GM18517 (cell line): ENCODE data around the gene DAB1.

Experiments
- ATAC-seq: cut with Tn5 transposase; IDR thresholded peaks from one replicate; pipeline ENCODE4 v1.9.1; 2021; ENCODE audit warnings: mild to moderate bottlenecking, moderate library complexity; ENCODE audit not compliant: unreplicated experiment

DAB1 gene

DNA sequence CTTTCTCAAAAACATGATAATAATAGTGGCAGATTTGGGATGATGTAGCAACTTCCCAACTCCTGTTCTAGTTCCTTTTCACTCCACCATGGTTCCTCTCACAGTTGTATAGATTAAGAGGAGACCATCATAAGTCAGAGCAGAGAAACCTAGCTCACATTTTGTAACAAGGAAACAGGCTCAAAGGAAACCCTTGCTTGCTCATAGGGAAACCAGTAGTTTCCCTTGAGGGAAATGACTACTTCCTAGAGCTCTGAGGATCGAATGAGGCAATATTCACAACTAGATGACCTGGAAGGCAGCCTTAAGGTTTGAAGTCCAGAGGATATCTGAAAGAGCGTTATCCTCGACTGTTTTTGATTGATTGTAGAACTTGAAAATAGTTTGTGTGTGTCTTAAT, 382.0 kb downstream of the DAB1 start:
- ATAC-seq, result no peak

DNA sequence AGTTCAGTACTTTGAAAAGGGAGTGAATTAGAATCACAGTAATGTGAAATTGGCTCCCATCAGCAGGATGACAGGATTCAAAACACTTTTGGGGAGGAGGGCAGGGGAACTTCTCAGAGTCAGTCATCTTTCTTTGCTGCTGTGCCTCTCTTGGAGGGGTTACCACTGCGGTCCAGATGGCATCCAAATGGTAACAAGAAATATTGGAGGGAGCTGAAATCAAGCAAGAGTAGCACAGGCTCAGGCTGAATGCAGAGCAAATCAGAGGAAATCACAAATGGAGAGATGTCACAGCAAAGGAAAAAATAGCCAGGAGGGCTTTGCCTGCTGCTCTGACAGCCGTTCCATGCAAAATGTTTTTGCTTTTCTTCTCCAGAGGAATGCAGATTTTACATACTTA, 383.0 kb downstream of the DAB1 start:
- no peak for ATAC-seq

DNA sequence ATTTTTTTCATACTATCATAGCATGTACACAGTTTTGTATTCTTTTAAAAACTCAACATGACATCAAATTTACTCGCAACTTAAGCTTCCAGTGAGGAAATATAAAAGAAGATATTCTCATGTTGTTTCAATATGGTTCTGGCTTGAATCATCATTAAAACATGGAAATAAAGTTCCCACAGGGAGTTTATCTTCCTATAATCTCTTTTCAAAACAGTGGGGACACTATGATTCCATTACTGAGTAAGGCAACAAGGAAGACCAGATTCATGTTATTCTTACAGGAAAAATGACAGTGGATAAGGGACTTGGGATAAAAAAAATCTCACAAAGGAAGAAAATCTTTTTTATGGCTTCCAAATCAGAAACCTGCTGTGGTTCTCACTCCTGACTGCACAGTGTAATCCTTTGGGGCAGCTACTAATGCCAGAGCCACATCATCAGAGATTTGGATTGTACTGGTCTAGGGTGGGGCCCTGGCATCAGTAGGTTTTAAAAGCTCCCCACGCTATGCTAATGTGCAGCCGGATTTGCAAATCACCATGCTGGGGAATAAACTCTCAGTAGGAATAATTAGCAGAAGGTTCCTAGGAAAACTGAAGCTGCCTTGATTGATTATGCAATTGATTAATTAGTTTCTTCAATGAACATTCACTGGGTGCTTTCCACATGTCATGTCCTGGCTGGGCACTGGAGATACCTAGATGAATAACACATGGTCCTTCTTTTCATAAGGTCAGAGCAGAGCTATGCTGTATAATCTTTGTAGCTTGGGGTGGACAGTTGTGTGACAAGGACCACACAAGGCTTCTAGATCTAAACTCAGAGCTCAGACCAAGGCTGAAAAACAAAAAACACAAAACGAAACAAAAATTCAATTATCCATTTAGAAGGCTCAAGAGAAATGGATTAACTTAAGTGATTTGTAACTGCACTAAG, 386.9 kb downstream of the DAB1 start:
- no peak for ATAC-seq

GRCh38 chr1:57034713-57035112, 389.1 kb downstream of the DAB1 start:
- ATAC-seq, result no peak

GRCh38 chr1:57033222-57034001, 390.4 kb downstream of the DAB1 start:
- no peak for ATAC-seq

- no peak for ATAC-seq
These were observed 397.1 kb downstream of the DAB1 start for GRCh38 chr1:57026624-57027354.

DNA sequence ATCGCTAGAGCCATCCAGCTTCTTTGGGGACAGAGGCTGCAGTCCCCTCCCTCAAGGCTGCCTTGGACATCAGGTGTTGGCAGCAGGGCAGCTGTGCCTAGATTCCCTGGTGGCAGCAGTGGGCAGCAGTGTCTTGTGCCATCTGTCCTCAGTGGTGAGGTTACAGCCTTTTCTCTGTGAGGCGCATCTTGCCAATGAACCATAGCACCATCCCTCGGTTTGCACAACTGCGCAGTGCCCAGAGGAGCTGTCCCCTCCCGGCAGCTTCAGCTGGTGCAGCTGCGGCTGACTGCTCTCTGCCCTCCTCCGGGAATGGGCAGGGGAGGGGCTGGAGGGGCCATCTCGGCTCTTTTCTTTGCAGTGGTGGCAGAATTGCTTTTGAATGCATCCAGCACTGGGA, 399.0 kb downstream of the DAB1 start:
- ATAC-seq, result no peak

- no peak for ATAC-seq
These were observed 399.4 kb downstream of the DAB1 start for GRCh38 chr1:57024428-57024827.

DNA sequence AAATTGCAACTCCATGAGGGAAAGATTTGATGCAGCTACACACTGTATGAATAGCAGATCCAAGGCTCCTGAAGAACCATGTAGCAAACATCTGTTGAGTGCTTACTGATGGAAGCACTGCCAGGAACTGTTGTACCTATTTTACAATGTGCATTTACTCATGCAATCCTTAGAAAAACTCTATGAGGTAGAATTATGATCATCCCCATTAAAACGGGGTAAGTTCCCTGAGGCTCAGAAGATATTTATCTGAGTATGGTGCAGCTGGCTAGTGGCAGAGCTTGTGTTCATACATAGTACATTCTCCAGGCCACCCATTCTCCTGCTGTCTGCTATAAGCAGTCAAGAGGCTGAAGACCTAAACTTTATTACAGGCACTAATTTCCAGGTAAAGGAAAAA, 403.6 kb downstream of the DAB1 start:
- no peak for ATAC-seq

DNA sequence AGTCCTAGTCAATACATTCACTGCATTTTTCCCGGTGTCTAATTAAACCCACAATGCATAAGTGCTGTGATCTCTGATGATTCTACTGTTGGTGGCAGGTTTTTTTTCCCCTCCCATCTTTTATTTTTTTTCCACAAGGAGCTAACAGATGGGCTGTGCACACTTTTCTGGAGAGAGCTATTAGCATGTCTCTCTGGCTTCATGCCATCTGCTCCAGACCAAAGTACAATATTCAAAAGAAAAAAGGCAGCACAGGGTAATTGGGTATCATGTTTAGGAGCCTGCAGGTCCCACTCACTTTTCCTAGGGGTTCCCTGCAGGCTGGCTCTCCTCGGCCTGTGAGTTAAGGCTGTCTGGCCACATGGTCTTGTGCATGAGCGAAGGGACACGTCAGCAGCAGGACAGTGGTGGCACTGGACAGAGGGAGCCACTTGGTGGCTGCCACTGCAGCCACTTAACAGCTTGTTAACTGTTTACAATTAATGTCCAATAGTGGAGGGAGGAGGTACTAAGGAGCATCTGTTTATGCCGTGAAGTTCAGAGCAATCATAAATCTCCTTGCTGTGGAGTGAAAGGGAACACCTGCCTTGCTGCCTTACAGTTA, 404.5 kb downstream of the DAB1 start:
- ATAC-seq, result no peak

- ATAC-seq, result no peak
These were observed 405.7 kb downstream of the DAB1 start for GRCh38 chr1:57018119-57018518.

DNA sequence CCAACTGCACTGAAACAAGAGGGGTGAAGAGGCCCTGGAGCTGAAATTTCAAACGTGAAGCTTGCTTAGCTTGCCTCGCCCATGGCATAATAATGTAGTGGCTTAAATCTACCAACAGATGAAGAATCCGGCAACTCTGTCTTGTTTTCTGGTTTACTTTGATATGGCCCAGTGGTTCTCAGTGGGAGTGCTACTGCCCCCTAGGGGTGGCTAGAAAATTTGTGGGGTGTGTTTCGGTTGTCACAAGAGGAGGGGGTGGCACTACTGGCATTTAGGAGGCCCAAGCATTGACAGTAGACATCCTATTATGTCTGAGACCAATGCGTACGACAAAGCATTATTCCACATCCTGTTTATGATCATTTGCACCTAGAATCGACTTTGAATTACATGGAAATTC, 406.1 kb downstream of the DAB1 start:
- ATAC-seq, result no peak

DNA sequence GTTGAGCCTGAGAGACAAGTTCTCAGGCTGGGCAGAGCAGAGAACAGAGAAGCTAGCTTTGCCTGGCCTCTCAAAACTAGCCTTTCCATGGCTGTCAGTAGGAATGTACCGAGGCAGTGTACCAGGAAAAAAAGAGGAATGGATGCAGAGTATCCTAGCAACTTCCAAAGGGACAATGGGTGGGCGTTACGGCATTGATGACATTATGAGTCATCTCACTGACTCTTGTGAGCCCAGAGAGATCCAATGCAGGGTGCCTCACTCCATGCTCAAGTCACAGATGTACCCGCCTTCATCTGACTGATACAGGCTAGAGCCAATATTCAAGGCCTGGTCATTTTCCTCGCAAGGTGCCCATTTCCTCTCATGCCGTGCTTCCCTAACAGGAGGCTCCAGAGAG, 406.7 kb downstream of the DAB1 start:
- no peak for ATAC-seq

DNA sequence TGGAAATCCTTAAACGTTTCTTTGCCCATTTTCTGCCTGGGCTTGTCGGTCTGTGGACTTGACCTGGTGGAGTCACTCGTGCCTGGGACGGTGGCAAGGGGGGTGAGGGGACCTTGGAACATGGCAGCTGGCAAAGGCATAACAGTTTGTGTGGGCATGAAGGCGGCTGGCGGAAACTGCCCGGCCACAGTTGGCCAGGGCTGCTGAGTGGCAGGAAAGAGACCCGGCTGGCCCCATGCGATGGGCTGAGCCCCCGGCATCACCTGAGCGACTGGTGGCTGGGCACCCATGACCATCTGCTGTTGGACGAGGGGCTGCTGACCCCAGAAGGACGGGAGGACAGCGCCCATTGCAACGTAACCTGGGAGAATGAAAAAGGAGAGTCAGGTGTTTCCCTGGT, 408.8 kb downstream of the DAB1 start:
- ATAC-seq, result no peak

DNA sequence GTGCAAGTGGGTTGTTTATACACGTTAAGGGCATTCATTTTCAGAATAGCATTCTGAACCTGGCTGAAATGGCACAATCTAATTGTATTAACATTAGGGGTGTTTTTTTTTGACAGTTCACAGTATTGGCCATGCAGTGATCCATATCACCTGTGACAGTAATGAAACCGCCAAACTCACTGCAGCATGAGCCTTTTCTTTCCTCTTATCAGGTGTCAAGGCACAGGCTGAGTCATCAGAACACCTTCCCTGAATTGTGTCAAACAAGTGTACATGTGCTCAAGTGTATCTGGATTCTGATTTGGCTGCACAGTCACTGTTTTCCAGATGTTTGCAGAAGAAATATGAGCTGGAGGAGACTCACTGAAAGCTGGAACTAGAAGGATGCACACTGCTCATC, 410.3 kb downstream of the DAB1 start:
- ATAC-seq, result no peak

GRCh38 chr1:57012315-57012714, 411.5 kb downstream of the DAB1 start:
- ATAC-seq, result no peak

- no peak for ATAC-seq
These were observed 413.3 kb downstream of the DAB1 start for GRCh38 chr1:57010511-57010910.

- no peak for ATAC-seq
These were observed 415.9 kb downstream of the DAB1 start for GRCh38 chr1:57007948-57008347.

- no peak for ATAC-seq
These were observed 416.4 kb downstream of the DAB1 start for GRCh38 chr1:57007472-57007871.

DNA sequence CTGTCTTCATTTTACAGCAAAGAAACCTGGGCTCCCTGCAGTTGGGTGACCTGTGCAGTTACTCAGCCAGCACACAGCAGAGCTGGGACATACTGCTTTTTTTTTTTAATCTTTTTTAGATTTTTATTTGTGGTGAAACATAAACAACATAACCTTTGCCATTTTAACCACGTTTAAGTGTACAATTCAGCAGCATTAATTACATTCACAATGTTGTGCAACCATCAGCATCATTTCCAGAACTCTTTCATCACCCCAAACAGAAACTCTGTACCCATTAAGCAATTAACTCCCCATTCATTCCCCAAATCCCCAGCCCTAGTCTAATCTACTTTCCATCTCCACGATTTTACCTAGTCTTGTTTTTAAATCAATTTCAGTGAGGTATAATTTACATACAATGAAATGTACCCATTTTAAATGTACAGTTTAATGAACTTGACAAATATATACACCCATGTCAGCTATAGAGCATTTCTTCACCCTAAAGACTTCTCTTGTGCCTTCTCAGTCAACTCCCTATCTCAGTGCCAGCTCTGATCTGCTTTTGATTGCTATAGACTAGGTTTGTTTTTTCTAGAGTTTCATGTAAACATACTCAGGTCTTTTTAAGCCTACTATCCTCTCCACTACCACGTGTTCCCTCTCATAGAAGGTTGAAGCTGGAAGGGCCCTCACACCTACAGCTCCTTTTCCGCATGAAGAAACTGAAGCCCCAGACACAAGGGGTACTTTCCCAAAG, 420.3 kb downstream of the DAB1 start:
- ATAC-seq, result no peak
